ENCODE measurements around the gene RAB7A. TPM values are rescaled to one million over a fixed set of nuclear protein-coding genes. Genes with fewer than 3 reads are reported as not detected.

RAB7A gene
- total RNA-seq, 1 experiment from 2014 or later: 71.2 TPM

DNA sequence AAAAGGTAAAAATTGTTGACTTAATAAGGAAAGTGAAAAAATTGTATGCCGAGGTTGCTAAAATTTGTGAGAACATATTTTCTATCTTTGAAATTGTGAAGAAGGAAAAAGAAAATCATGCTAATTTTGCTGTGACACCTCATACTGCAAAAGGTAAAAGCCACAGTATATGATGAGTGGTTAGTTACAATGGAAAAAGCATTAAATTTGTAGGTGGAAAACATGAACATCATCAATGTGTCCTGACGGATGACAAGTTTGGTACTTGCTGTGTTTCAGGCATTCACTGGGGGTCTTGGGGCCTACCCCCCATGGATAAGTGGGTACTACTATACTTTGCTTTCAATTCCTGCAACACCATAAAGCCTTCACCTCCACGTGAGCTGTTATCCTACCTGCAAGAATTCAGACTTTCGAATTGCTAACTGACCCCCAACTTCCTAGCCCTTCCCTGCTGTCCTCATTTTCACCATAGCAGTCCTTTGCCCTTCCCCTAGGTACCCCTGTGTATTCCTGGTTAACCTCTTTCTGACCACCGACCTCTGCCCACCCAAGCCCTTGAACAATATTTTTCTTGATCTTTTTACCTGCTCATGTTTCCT lies 62.4 kb downstream of the RAB7A start:
- no peak overlapping the region for H3K9ac ChIP-seq (ENCODE audit: low read length)
- no peaks in the 10 kb centered on the region for H3K36me3 ChIP-seq (ENCODE audit: insufficient read depth, low read length)
- no peak for DNase-seq
- peaks cover 49% of the 10 kb centered on the region for H3K4me1 ChIP-seq (ENCODE audit: low read length)
- H3K27me3 ChIP-seq (ENCODE audit: low read length): no peaks in the 10 kb centered on the region
- H3K4me3 ChIP-seq (ENCODE audit: low read length): no peak overlapping the region
- no peaks in the 10 kb centered on the region for H3K9me2 ChIP-seq (replicated peaks; ENCODE audit: insufficient read depth, low read length)
- peaks cover 91% of the 10 kb centered on the region for H3K79me2 ChIP-seq (ENCODE audit: low read length)
- peaks cover 27% of the 10 kb centered on the region; the same call in 1 of the 2 replicates for H4K20me1 ChIP-seq (ENCODE audit: insufficient read depth, low read depth, low read length)
- no peak overlapping the region for H3K27ac ChIP-seq (ENCODE audit: low read length)
- no peaks in the 10 kb centered on the region for H3K9me3 ChIP-seq (ENCODE audit: low read length)
- no peak overlapping the region for H3K4me2 ChIP-seq (ENCODE audit: low read depth, low read length, poor library complexity, severe bottlenecking)
- no peak overlapping the region for H2AFZ ChIP-seq (ENCODE audit: low read length)

DNA sequence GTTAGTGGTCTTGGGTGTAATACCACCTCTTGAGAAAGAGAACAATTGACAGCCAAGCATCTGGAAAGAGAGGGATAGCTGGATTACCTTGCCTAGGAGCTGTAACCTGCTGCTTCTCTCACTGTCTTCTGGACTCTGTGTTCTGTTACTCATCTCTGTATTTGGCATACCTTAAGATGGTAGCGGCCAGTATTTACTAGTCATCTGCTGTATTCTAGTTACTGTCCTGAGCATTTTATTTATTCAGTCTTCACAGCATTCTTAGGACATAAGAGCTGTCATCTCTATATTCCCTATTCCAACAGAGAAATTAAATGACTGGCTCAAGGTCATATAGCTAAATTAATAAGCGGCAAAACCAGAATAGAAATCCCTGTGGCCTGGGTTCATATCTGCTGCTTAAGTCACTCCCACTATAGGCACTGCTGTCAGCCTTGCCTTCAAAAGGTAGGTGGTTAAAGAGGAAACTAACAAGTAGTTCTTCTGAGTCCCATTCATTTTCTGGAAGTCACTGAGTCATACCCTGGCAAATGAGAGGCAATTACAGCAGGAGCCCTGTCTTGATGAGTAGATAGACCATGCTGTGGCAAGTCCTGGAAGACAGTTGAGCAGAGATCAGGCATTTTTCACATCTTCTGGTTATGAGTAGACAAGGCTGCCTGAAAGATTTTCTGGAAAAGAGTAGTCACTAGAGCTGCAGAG lies 68.2 kb downstream of the RAB7A start:
- Histone ChIP-seq H3K36me3 (ENCODE audit: insufficient read depth, low read length) (peaks cover 22% of the 10 kb centered on the region), H2AFZ (ENCODE audit: low read length) (no peak overlapping the region), H3K4me2 (ENCODE audit: low read depth, low read length, poor library complexity, severe bottlenecking) (no peak overlapping the region), H3K4me3 (ENCODE audit: low read length) (no peak overlapping the region), H3K27ac (ENCODE audit: low read length) (peak overlapping the region; percentile 27; the same call in 1 of the 2 replicates), H3K9me2 (replicated peaks; ENCODE audit: insufficient read depth, low read length) (no peaks in the 10 kb centered on the region), H3K27me3 (ENCODE audit: low read length) (no peaks in the 10 kb centered on the region), H3K4me1 (ENCODE audit: low read length) (peaks cover 33% of the 10 kb centered on the region), H3K9ac (ENCODE audit: low read length) (0 out of 2 replicates have a peak overlapping the region, but pooled peaks have one; percentile 2), H3K79me2 (ENCODE audit: low read length) (peaks cover 77% of the 10 kb centered on the region), H3K9me3 (ENCODE audit: low read length) (no peaks in the 10 kb centered on the region), H4K20me1 (ENCODE audit: insufficient read depth, low read depth, low read length) (peaks cover 10% of the 10 kb centered on the region; the same call in 1 of the 2 replicates)
- no peak for DNase-seq

DNA sequence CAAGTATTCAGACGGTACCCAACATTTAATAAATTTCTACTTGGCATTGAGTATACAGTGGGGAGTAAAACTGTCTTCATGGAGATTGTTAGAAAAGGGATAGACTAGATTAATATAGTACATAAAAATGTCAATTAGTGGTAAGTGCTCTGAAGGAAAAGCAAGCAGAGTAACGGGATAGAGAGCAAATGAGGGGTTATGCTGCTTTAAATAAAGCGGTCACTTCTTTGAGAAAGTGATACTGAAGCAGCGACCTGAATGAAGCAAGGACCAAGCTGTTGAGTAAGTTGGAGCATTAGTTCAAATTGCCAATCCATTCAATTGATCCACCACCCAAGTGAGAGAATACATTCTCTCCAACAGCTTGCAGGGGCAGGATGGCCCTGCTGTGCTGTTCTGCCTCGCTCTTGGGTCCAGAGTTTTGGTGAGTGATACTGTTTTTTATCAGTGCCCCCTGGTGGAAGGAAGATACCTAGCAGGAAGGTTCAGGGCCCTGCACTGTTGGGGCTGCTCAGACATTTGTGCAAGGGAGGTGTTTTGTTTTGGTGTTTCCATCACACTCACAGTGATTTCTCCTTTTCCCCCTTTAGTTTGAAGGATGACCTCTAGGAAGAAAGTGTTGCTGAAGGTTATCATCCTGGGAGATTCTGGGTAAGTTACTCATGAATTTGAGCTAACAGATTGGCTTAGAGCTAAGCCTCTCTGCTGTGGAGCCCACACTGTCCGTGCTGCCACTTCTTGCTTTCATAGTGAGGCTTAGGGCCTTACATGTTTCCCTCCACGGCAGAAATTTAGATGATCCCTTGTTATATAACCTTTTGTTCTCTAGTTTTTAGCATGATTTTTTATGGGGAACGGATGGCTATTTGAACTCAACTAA lies 69.0 kb downstream of the RAB7A start:
- H3K9ac ChIP-seq (ENCODE audit: low read length): 0 out of 2 replicates have a peak overlapping the region, but pooled peaks have one; percentile 2
- peak; percentile 89 for DNase-seq
- no peak overlapping the region for H2AFZ ChIP-seq (ENCODE audit: low read length)
- peaks cover 41% of the 10 kb centered on the region for H3K4me1 ChIP-seq (ENCODE audit: low read length)
- peaks cover 9% of the 10 kb centered on the region; the same call in 1 of the 2 replicates for H4K20me1 ChIP-seq (ENCODE audit: insufficient read depth, low read depth, low read length)
- H3K27ac ChIP-seq (ENCODE audit: low read length): peak overlapping the region; percentile 27; the same call in 1 of the 2 replicates
- peaks cover 22% of the 10 kb centered on the region for H3K36me3 ChIP-seq (ENCODE audit: insufficient read depth, low read length)
- no peaks in the 10 kb centered on the region for H3K9me3 ChIP-seq (ENCODE audit: low read length)
- no peak overlapping the region for H3K4me3 ChIP-seq (ENCODE audit: low read length)
- H3K9me2 ChIP-seq (replicated peaks; ENCODE audit: insufficient read depth, low read length): no peaks in the 10 kb centered on the region
- H3K79me2 ChIP-seq (ENCODE audit: low read length): peaks cover 74% of the 10 kb centered on the region
- no peak overlapping the region for H3K4me2 ChIP-seq (ENCODE audit: low read depth, low read length, poor library complexity, severe bottlenecking)
- H3K27me3 ChIP-seq (ENCODE audit: low read length): no peaks in the 10 kb centered on the region

DNA sequence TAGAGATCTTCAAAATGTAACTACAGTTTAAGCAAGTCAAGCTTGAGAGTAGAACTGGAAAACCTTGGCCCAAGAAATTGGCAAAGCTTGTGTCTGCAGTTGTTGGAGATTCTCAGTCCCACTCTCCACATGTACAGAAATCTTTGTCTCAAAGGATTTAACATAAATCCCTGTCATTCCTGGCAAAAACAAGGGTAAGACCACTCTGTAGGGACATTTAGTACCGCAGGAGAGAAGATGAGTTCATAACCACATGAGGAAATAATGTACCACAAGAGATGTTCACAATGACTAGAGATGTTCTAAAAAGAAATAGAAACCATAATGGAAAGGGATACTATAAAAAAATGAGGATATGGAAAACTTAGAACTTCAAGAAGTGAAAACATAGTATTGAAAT lies 73.7 kb downstream of the RAB7A start:
- Histone ChIP-seq H3K36me3 (ENCODE audit: insufficient read depth, low read length) (peaks cover 22% of the 10 kb centered on the region), H3K4me3 (ENCODE audit: low read length) (no peak overlapping the region), H4K20me1 (ENCODE audit: insufficient read depth, low read depth, low read length) (no peaks in the 10 kb centered on the region), H3K27ac (ENCODE audit: low read length) (no peak overlapping the region), H3K27me3 (ENCODE audit: low read length) (no peaks in the 10 kb centered on the region), H3K9me3 (ENCODE audit: low read length) (no peaks in the 10 kb centered on the region), H3K4me1 (ENCODE audit: low read length) (peaks cover 44% of the 10 kb centered on the region), H2AFZ (ENCODE audit: low read length) (no peak overlapping the region), H3K9me2 (replicated peaks; ENCODE audit: insufficient read depth, low read length) (no peaks in the 10 kb centered on the region), H3K4me2 (ENCODE audit: low read depth, low read length, poor library complexity, severe bottlenecking) (no peak overlapping the region), H3K79me2 (ENCODE audit: low read length) (peaks cover 86% of the 10 kb centered on the region), H3K9ac (ENCODE audit: low read length) (no peak overlapping the region)
- no peak for DNase-seq

DNA sequence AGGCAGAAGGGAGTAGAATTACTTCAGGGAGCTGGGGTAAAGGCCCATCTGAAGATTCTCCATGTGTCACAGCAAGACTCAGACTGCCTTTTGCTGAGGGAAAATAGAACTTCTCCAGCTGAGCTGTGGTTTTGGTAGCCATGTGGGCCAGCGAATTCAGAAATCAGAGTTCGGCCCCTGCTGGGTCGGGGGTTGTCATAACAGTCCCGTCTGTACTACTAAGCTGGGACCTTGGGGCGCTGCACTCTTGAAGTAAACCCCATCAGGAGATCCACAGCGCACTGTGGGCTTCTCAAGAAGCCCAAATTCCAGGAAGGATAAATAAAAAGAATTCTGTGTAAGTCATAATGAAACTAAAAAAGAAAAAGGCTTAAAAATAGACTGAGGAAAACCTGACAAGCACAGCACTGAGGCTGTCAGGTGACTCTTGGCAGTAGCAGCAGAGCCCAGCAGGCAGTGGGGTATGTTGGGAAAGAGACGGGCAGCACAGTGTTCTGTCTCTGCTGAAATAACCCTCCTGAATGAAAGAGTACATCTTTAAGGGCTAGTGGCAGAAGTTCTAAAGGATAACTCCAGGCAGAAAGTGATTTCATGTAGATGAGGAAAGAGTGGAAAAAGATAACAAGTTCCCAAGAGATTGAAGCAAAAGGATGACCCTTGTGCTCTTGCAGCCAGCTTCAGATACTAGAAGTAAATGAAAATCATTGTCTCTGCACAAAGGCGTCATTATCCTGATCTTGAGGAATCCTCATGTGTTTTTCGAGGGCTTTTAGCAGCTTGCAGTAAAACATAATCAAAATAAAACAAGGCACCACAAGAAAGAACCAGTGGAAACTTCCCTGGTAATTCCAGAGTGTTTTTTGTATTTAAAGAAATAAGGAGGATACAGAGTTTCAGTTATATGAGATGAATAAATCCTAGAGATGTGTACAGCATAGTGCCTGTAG lies 74.5 kb downstream of the RAB7A start:
- no peak overlapping the region for H2AFZ ChIP-seq (ENCODE audit: low read length)
- no peak overlapping the region for H3K4me2 ChIP-seq (ENCODE audit: low read depth, low read length, poor library complexity, severe bottlenecking)
- H3K9me2 ChIP-seq (replicated peaks; ENCODE audit: insufficient read depth, low read length): no peaks in the 10 kb centered on the region
- no peak overlapping the region; the same call in 1 of the 2 replicates for H3K27ac ChIP-seq (ENCODE audit: low read length)
- peaks cover 41% of the 10 kb centered on the region for H3K4me1 ChIP-seq (ENCODE audit: low read length)
- peaks cover 22% of the 10 kb centered on the region for H3K36me3 ChIP-seq (ENCODE audit: insufficient read depth, low read length)
- no peaks in the 10 kb centered on the region for H4K20me1 ChIP-seq (ENCODE audit: insufficient read depth, low read depth, low read length)
- H3K4me3 ChIP-seq (ENCODE audit: low read length): no peak overlapping the region
- H3K9me3 ChIP-seq (ENCODE audit: low read length): no peaks in the 10 kb centered on the region
- H3K9ac ChIP-seq (ENCODE audit: low read length): no peak overlapping the region
- peaks cover 84% of the 10 kb centered on the region for H3K79me2 ChIP-seq (ENCODE audit: low read length)
- DNase-seq: no peak
- H3K27me3 ChIP-seq (ENCODE audit: low read length): no peaks in the 10 kb centered on the region

DNA sequence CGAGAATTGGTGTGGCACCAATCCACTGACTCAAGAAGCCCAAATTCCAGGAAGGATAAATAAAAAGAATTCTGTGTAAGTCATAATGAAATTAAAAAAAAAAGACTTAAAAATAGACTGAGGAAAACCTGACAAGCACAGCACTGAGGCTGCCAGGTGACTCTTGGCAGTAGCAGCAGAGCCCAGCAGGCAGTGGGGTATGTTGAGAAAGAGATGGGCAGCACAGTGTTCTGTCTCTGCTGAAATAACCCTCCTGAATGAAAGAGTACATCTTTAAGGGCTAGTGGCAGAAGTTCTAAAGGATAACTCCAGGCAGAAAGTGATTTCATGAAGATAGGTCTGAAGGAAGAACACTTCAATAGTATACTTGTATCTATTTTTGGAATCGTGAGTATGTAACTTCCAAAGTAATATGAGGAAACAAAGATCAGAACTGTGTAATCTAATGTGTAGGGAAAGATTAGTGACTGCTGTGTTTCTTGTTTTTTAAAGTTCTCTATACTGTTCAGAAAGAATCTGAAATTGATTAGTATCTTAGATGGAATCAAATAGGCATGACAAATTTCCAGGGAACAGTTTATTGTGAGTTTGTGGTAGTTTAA lies 75.9 kb downstream of the RAB7A start:
- peaks cover 41% of the 10 kb centered on the region for H3K4me1 ChIP-seq (ENCODE audit: low read length)
- H3K9me2 ChIP-seq (replicated peaks; ENCODE audit: insufficient read depth, low read length): no peaks in the 10 kb centered on the region
- H3K9ac ChIP-seq (ENCODE audit: low read length): no peak overlapping the region
- H3K36me3 ChIP-seq (ENCODE audit: insufficient read depth, low read length): peaks cover 22% of the 10 kb centered on the region
- H3K4me2 ChIP-seq (ENCODE audit: low read depth, low read length, poor library complexity, severe bottlenecking): no peak overlapping the region
- H3K27me3 ChIP-seq (ENCODE audit: low read length): no peaks in the 10 kb centered on the region
- H2AFZ ChIP-seq (ENCODE audit: low read length): no peak overlapping the region
- no peaks in the 10 kb centered on the region for H3K9me3 ChIP-seq (ENCODE audit: low read length)
- no peak for DNase-seq
- no peak overlapping the region for H3K27ac ChIP-seq (ENCODE audit: low read length)
- no peak overlapping the region for H3K4me3 ChIP-seq (ENCODE audit: low read length)
- peaks cover 73% of the 10 kb centered on the region for H3K79me2 ChIP-seq (ENCODE audit: low read length)
- no peaks in the 10 kb centered on the region for H4K20me1 ChIP-seq (ENCODE audit: insufficient read depth, low read depth, low read length)

DNA sequence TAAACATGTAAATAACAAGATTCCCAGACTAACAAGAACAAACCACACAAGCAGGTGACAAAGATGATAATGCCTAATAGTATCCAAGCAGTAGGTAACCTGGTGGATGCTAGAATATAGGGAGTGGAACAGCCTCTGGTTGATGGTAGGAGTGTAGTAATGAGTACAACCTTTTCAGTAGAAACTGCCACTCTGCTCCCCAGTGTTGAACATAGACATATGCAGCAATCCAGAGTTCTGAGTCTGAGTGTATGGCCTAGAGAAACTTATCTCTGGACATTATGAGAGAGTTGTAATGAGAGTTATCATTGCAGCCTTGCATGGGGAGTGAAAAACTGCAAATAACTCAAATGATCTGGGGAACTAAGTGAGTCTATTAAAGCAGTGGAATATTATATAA lies 77.3 kb downstream of the RAB7A start:
- no peak overlapping the region for H3K27ac ChIP-seq (ENCODE audit: low read length)
- peaks cover 59% of the 10 kb centered on the region for H3K79me2 ChIP-seq (ENCODE audit: low read length)
- H2AFZ ChIP-seq (ENCODE audit: low read length): no peak overlapping the region
- peaks cover 8% of the 10 kb centered on the region; the same call in 1 of the 2 replicates for H3K36me3 ChIP-seq (ENCODE audit: insufficient read depth, low read length)
- H3K4me3 ChIP-seq (ENCODE audit: low read length): no peak overlapping the region
- no peaks in the 10 kb centered on the region for H3K9me3 ChIP-seq (ENCODE audit: low read length)
- no peaks in the 10 kb centered on the region for H3K9me2 ChIP-seq (replicated peaks; ENCODE audit: insufficient read depth, low read length)
- no peaks in the 10 kb centered on the region for H4K20me1 ChIP-seq (ENCODE audit: insufficient read depth, low read depth, low read length)
- no peaks in the 10 kb centered on the region for H3K27me3 ChIP-seq (ENCODE audit: low read length)
- no peak overlapping the region for H3K4me2 ChIP-seq (ENCODE audit: low read depth, low read length, poor library complexity, severe bottlenecking)
- no peak overlapping the region for H3K9ac ChIP-seq (ENCODE audit: low read length)
- DNase-seq: no peak
- H3K4me1 ChIP-seq (ENCODE audit: low read length): peaks cover 40% of the 10 kb centered on the region
